Activated naive CD8-positive, alpha-beta T cell treated with anti-CD3 and anti-CD28 coated beads, Interleukin-2, amount 10 ng/mL, durations not matched to agents 7 days and 5 days (primary cell): ENCODE data around the gene TMEM26. TPM values are rescaled to one million over a fixed set of nuclear protein-coding genes. Genes with fewer than 3 reads are reported as not detected.

ENCODE experiments used
- ATAC-seq: fragments of 150-1000 bp; cut with Tn5 transposase; one replicate; pipeline ENCODE4 v1.10.0; 2021; ENCODE audit warnings: low read depth, moderate library complexity
- POLR2A ChIA-PET: fragments of 350-600 bp; sonication (Branson Sonifier 250); formaldehyde crosslinking; loops from one replicate; lab custom pipeline; 2021; ENCODE audit warnings: antibody characterized with exemption; lab: Charles Lee
- DNase-seq: peaks from one replicate; pipeline ENCODE4 v3.0.0; 2021
- H3K27ac Mint-ChIP-seq: one replicate; pipeline ENCODE4 v1.8.0; 2022; ENCODE audit warnings: mild to moderate bottlenecking, mixed read lengths
- H3K27me3 Mint-ChIP-seq: one replicate; pipeline ENCODE4 v1.8.0; 2022; ENCODE audit warnings: mild to moderate bottlenecking, moderate library complexity, mixed read lengths
- H3K36me3 Mint-ChIP-seq: one replicate; pipeline ENCODE4 v1.8.0; 2021; ENCODE audit warnings: mild to moderate bottlenecking, mixed read lengths
- H3K4me1 Mint-ChIP-seq: one replicate; pipeline ENCODE4 v1.8.0; 2021; ENCODE audit warnings: mixed read lengths
- H3K4me3 Mint-ChIP-seq: one replicate; pipeline ENCODE4 v1.8.0; 2022; ENCODE audit warnings: mild to moderate bottlenecking, moderate library complexity, mixed read lengths
- H3K9me3 Mint-ChIP-seq: one replicate; pipeline ENCODE4 v1.8.0; 2021; ENCODE audit warnings: mixed read lengths
- total RNA-seq, 2 experiments: library from RNA; stranded (reverse); gene quantifications; one replicate each; pipeline ENCODE4 v1.2.3, GENCODE V29; 2021

TMEM26 gene
- total RNA-seq, 2 experiments from 2014 or later: not detected

DNA sequence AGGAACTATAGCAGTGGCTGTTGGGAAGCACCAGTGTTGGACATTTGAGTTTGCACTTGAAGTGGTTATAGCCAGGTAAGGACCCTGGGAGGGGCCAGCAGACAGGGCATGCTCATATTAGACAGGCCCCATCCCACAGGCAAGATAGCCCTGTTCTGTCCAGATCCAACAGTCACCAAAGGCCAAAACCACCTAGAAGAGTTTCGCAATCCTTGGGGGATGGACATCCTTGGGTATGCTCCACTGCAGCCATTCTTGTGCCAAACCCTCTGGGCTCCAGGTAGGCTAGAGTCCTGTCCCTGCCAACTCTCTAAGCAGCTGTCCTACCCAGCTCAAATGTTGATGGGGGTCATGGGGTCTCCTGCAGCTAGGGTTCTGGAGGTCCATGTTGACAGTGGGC, 76.8 kb downstream of the TMEM26 start:
- DNase-seq: no peak
- POLR2A ChIA-PET: no interaction called here
- Mint-ChIP-seq H3K4me1 (no peaks in the 10 kb centered on the region), H3K27me3 (no peaks in the 10 kb centered on the region), H3K36me3 (no peaks in the 10 kb centered on the region), H3K4me3 (no peak overlapping the region), H3K9me3 (no peaks in the 10 kb centered on the region), H3K27ac (no peak overlapping the region)
- no peak for ATAC-seq

DNA sequence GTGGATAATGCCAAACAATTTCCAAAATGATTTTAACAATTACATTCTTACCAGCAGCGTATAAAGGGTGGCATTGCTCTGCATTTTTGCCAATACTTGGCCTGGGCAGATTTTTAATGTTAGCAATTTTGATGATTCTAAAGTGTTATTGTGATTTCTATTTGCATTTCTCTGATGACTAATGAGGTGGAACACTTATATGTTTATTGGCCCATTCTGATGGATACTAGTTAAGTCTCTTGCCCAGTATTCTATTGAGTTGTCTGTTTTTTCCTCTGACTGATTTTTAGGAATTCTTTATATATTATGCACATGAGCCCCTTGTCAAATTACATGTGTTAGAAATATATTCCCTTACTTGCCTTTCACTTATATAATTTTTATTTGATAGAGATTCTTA, 86.8 kb downstream of the TMEM26 start:
- ATAC-seq: no peak
- H3K4me1 Mint-ChIP-seq: no peaks in the 10 kb centered on the region
- POLR2A ChIA-PET: no interaction called here
- H3K36me3 Mint-ChIP-seq: no peaks in the 10 kb centered on the region
- no peak overlapping the region for H3K4me3 Mint-ChIP-seq
- H3K27me3 Mint-ChIP-seq: peaks cover 5% of the 10 kb centered on the region
- H3K9me3 Mint-ChIP-seq: no peaks in the 10 kb centered on the region
- no peak overlapping the region for H3K27ac Mint-ChIP-seq
- no peak for DNase-seq

DNA sequence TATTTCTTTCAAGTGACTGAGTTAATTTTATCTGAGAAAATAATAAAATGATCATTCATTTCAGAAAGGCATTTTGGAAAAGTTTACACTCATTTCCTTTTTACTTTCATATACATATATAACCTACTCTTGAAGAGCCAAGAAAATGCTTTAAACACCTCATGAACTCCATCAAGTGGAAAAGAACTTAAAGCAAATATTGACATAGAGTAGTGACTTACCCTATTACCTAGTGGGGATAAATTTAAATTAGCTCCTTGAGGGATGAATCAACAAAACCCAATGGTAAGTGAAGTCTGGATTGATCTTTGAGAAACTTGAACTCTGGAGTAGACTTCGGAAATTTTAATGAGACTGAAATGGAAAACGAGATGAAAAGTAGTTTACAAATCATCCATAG, 88.6 kb downstream of the TMEM26 start:
- Mint-ChIP-seq H3K4me3 (no peak overlapping the region), H3K36me3 (no peaks in the 10 kb centered on the region), H3K4me1 (no peaks in the 10 kb centered on the region), H3K27me3 (peaks cover 5% of the 10 kb centered on the region), H3K9me3 (no peaks in the 10 kb centered on the region), H3K27ac (no peak overlapping the region)
- POLR2A ChIA-PET: no interaction called here
- DNase-seq (no peak), ATAC-seq (no peak)

GRCh38 chr10:61363006-61363405, 90.2 kb downstream of the TMEM26 start:
- H3K27ac Mint-ChIP-seq: no peak overlapping the region
- POLR2A ChIA-PET: no interaction called here

DNA sequence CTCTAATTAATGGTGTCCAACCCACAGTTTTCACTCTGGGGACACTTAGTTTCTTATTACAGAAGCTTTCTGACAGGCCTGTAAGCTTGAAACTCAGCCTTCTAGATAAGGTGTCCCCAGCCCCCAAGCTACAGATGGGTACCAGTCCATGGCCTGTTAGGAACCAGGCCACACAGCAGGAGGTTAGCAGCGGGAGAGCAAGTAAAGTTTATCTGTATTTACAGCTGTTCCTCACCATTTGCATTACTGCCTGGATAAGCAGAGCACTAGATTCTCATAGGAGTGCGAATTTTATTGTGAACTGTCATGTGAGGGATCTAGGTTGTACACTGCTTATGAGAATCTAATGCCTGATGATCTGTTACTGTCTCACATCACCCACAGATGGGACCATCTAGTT, 93.7 kb downstream of the TMEM26 start:
- POLR2A ChIA-PET: no interaction called here
- Mint-ChIP-seq H3K27me3 (peaks cover 3% of the 10 kb centered on the region), H3K9me3 (no peaks in the 10 kb centered on the region), H3K4me3 (no peak overlapping the region), H3K4me1 (no peaks in the 10 kb centered on the region), H3K27ac (no peak overlapping the region), H3K36me3 (no peaks in the 10 kb centered on the region)
- DNase-seq: no peak
- ATAC-seq: no peak

More at GRCh38 chr10:61363006-61363405, 90.2 kb downstream of the TMEM26 start:
- no peak overlapping the region for H3K4me3 Mint-ChIP-seq
- ATAC-seq: no peak
- H3K27me3 Mint-ChIP-seq: peaks cover 3% of the 10 kb centered on the region
- DNase-seq: no peak
- no peaks in the 10 kb centered on the region for H3K4me1 Mint-ChIP-seq
- no peaks in the 10 kb centered on the region for H3K9me3 Mint-ChIP-seq
- H3K36me3 Mint-ChIP-seq: no peaks in the 10 kb centered on the region

GRCh38 chr10:61357687-61358086, 95.5 kb downstream of the TMEM26 start:
- Mint-ChIP-seq H3K27me3 (peaks cover 3% of the 10 kb centered on the region), H3K4me3 (no peak overlapping the region), H3K9me3 (no peaks in the 10 kb centered on the region), H3K36me3 (no peaks in the 10 kb centered on the region), H3K27ac (no peak overlapping the region), H3K4me1 (no peaks in the 10 kb centered on the region)
- ATAC-seq: no peak
- POLR2A ChIA-PET: no interaction called here
- DNase-seq: no peak

Other genes with a start within 250 kb of the TMEM26 start
- not detected for gene CABCOCO1, start 209.5 kb upstream of the TMEM26 start, total RNA-seq